Liver (tissue), 9 donors: ENCODE results near the gene ITPA. TPM values are rescaled to one million over a fixed set of nuclear protein-coding genes. Genes with fewer than 3 reads are reported as not detected.

ENCODE experiments used
- DNase-seq: peaks from one replicate; pipeline ENCODE4 v3.0.0-alpha.2; 2017; ENCODE audit warnings: low spot score
- H3K27ac ChIP-seq, 2 donors: one replicate each; pipeline ENCODE4 v1.7.0; 2013; ENCODE audit warnings: inconsistent platforms in 2 of 2, low read length in 2 of 2, control low read depth in 1 of 2, low read depth in 1 of 2, mild to moderate bottlenecking in 1 of 2
- H3K27me3 ChIP-seq, 4 donors: one replicate each; pipeline versions ENCODE4 v1.6.1 to v1.7.0; 2013; ENCODE audit warnings: low read length in 3 of 4, inconsistent platforms in 1 of 4, mild to moderate bottlenecking in 1 of 4, moderate library complexity in 1 of 4; ENCODE audit not compliant: control insufficient read depth in 4 of 4, insufficient read depth in 4 of 4
- H3K36me3 ChIP-seq, 4 donors: one replicate each; pipeline versions ENCODE4 v1.6.1 to v1.7.0; 2013; ENCODE audit warnings: low read length in 3 of 4, mild to moderate bottlenecking in 3 of 4, low read depth in 1 of 4, moderate library complexity in 1 of 4; ENCODE audit not compliant: control insufficient read depth in 4 of 4, insufficient read depth in 3 of 4
- H3K4me1 ChIP-seq, 4 donors: one replicate each; pipeline versions ENCODE4 v1.6.1 to v1.7.0; 2013; ENCODE audit warnings: low read length in 3 of 4, mild to moderate bottlenecking in 3 of 4, moderate library complexity in 1 of 4; ENCODE audit not compliant: control insufficient read depth in 4 of 4, insufficient read depth in 4 of 4
- H3K4me3 ChIP-seq, 3 donors: one replicate each; pipeline versions ENCODE4 v1.6.1 to v1.7.0; 2013; ENCODE audit warnings: low read length in 3 of 3, control low read depth in 1 of 3, low read depth in 1 of 3, mild to moderate bottlenecking in 1 of 3
- H3K9ac ChIP-seq, 2 donors: one replicate each; pipeline ENCODE4 v1.7.0; 2013; ENCODE audit warnings: low read length in 2 of 2, mild to moderate bottlenecking in 2 of 2, moderate library complexity in 2 of 2, control low read depth in 1 of 2, low read depth in 1 of 2
- H3K9me3 ChIP-seq, 4 donors: one replicate each; pipeline versions ENCODE4 v1.6.1 to v1.7.0; 2013; ENCODE audit warnings: low read length in 3 of 4; ENCODE audit not compliant: control insufficient read depth in 4 of 4
- CTCF ChIP-seq: fragments of 150-350 bp; IDR thresholded peaks from 2 replicates; pipeline ENCODE4 v1.5.1; 2017; ENCODE audit warnings: improper control_type of control experiment, low read depth, low read length; ENCODE audit not compliant: missing input control
- EGR1 ChIP-seq, 2 donors: IDR thresholded peaks; 2 replicates each; pipeline ENCODE4 v1.6.1; 2016 to 2018; ENCODE audit warnings: antibody characterized with exemption in 2 of 2, low read depth in 2 of 2
- FOXA1 ChIP-seq: IDR thresholded peaks from 2 replicates; pipeline ENCODE4 v1.6.1; 2016; ENCODE audit warnings: antibody characterized with exemption
- FOXA2 ChIP-seq: IDR thresholded peaks from 2 replicates; pipeline ENCODE4 v1.6.1; 2016; ENCODE audit warnings: antibody characterized with exemption
- GABPA ChIP-seq, 2 donors: IDR thresholded peaks in 1 of 2; conservative IDR thresholded peaks in 1 of 2; 2 replicates each; pipeline ENCODE4 v1.6.1; 2016; ENCODE audit warnings: antibody characterized with exemption in 2 of 2, mild to moderate bottlenecking in 1 of 2, moderate library complexity in 1 of 2
- HNF4A ChIP-seq, 2 donors: conservative IDR thresholded peaks; 2 replicates each; pipeline ENCODE4 v1.6.1; 2016; ENCODE audit warnings: antibody characterized with exemption in 2 of 2, mild to moderate bottlenecking in 2 of 2
- HNF4G ChIP-seq: IDR thresholded peaks from 2 replicates; pipeline ENCODE4 v1.6.1; 2016; ENCODE audit warnings: antibody characterized with exemption
- JUND ChIP-seq, 2 donors: IDR thresholded peaks; 2 replicates each; pipeline ENCODE4 v1.6.1; 2016; ENCODE audit warnings: antibody characterized with exemption in 2 of 2
- MAX ChIP-seq: IDR thresholded peaks from 2 replicates; pipeline ENCODE4 v1.6.1; 2016; ENCODE audit warnings: antibody characterized with exemption
- NR2F2 ChIP-seq: IDR thresholded peaks from 2 replicates; pipeline ENCODE4 v1.6.1; 2016; ENCODE audit warnings: antibody characterized with exemption
- RAD21 ChIP-seq, 2 donors: IDR thresholded peaks; 2 replicates each; pipeline ENCODE4 v1.6.1; 2016; ENCODE audit warnings: antibody characterized with exemption in 2 of 2, mild to moderate bottlenecking in 2 of 2
- REST ChIP-seq: IDR thresholded peaks from 2 replicates; pipeline ENCODE4 v1.6.1; 2016; ENCODE audit warnings: antibody characterized with exemption, mild to moderate bottlenecking
- YY1 ChIP-seq: IDR thresholded peaks from 2 replicates; pipeline ENCODE4 v1.6.1; 2016; ENCODE audit warnings: antibody characterized with exemption, mild to moderate bottlenecking
- ZBTB33 ChIP-seq: IDR thresholded peaks from 2 replicates; pipeline ENCODE4 v1.6.1; 2016; ENCODE audit warnings: antibody characterized with exemption
- WGBS: extraction: QIAGEN DNeasy Blood & Tissue Kit; methylation state at CpG from one replicate; pipeline ENCODE4 v1.1.7; 2013; 5-methylcytosine and 5-hydroxymethylcytosine counted together
- polyA plus RNA-seq, 2 donors: library from polyadenylated mRNA; stranded (reverse) in 1 of 2; unstranded in 1 of 2; fragments of 200-250 nt in 1 of 2; fragments of >200 nt in 1 of 2; fragmentation: Nextera tagmentation in 1 of 2; extraction: Ambion mirVana in 1 of 2; gene quantifications; one replicate each; pipeline versions ENCODE4 v1.2.1 to v1.2.3, GENCODE V29; 2013 to 2015
- total RNA-seq, 2 donors: library from RNA; depleted of rRNA; stranded (reverse); fragments of >200 nt; gene quantifications; one replicate each; pipeline ENCODE4 v1.2.3, GENCODE V29; 2014
- TF ChIP-seq, protein P1 (sequence below): IDR thresholded peaks from 2 replicates; pipeline ENCODE4 v1.6.1; 2016; ENCODE audit warnings: antibody characterized with exemption
- donor health status: healthy.
- donor health status: healthy.
- donor health status: healthy.
- donor health status: healthy.
- donor health status: healthy.

The ITPA gene
- total and polyA plus RNA-seq, 4 donors = 14.4 to 39.8 (median 19.7) TPM

DNA sequence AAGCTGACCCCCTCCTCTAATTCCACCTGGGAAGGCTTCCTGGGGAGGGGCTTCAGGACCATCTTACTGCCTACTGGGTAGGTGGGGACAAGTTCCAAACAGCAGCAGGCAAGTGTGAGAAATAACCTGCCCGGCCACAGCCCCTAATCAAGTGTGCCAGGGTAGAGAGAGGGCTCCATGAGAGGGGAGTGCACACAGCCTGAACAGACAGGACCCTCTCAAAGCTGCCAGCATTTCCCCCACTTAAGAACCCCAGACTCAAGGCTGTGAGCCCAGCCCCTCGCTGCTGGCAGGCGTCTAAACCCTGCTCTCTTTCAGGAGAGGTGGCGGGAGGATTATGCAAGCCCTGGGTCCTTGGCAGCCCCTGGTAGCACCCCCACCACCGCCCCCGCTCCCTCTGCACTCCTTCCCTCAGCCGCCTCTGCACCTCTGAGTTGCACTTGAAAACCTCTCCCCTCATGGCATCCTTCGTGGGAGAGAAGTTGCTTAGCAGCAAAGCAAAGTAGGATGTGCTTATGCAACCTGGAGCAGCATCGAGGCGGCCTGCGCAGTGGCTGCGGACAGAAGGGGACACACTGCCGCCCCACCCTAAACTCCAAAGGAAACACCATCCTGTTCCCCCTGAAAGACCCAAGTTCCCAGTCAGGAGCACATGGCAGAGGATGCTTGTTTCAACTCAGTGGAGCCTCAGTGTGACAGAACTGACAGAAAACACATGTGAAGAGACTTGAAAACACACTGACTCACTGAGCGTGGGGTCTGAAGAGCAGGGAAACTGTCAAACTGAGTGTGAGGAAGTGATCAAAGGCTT is 15.3 kb upstream of the ITPA start (continued):
- TF ChIP-seq ZBTB33 (no peak), FOXA2 (no peak), EGR1 (IDR thresholded peaks at IDR 0.05; ENCODE audit: low read depth in 2 of 2) (no peak), HNF4A (conservative IDR thresholded peaks at IDR 0.05) (no peak), NR2F2 (no peak), YY1 (no peak), GABPA (IDR thresholded peaks at IDR 0.05 in 1 of 2, conservative IDR thresholded peaks at IDR 0.05 in 1 of 2) (no peak)

- Histone ChIP-seq H3K4me1 (peaks cover 0 to 4% (median 0%) of the 10 kb centered on the region in 4 donors), H3K4me3 (no peak overlapping the region), H3K27ac (no peak overlapping the region), H3K9me3 (no peaks in the 10 kb centered on the region), H3K36me3 (peaks cover 10 to 71% (median 40%) of the 10 kb centered on the region in 4 donors), H3K27me3 (no peaks in the 10 kb centered on the region), H3K9ac (no peak overlapping the region)
- 97% methylated on average over 10 of the region's 10 CpGs for WGBS
- DNase-seq = no peak
- TF ChIP-seq YY1 = no peak
- TF ChIP-seq FOXA2 = no peak
- TF ChIP-seq JUND (IDR thresholded peaks at IDR 0.05) = no peak
- no peak for TF ChIP-seq FOXA1
- no peak for TF ChIP-seq EGR1 (IDR thresholded peaks at IDR 0.05; ENCODE audit: low read depth in 2 of 2)
- no peak for TF ChIP-seq MAX
- no peak for TF ChIP-seq RAD21 (IDR thresholded peaks at IDR 0.05)
- TF ChIP-seq NR2F2 = no peak
- TF ChIP-seq GABPA (IDR thresholded peaks at IDR 0.05 in 1 of 2, conservative IDR thresholded peaks at IDR 0.05 in 1 of 2) = no peak
- TF ChIP-seq, protein P1, sequence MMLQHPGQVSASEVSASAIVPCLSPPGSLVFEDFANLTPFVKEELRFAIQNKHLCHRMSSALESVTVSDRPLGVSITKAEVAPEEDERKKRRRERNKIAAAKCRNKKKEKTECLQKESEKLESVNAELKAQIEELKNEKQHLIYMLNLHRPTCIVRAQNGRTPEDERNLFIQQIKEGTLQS = no peak
- TF ChIP-seq HNF4G = no peak
- no peak for TF ChIP-seq REST
- TF ChIP-seq HNF4A (conservative IDR thresholded peaks at IDR 0.05) = no peak
- no peak for TF ChIP-seq CTCF
These were observed 14.5 kb upstream of the ITPA start for GRCh38 chr20:3194617-3195280.
